HG03575 (cell line): Measurements from ENCODE around the gene TMED8.
"Not testable (repeated sequence)": the region's sequence is repeated elsewhere in the genome, so short reads cannot be mapped to it uniquely, and the experiment has no call there.

ENCODE experiments used
- ATAC-seq: cut with Tn5 transposase; IDR thresholded peaks from one replicate; pipeline ENCODE4 v1.9.1; 2021; ENCODE audit not compliant: unreplicated experiment, insufficient number of reproducible peaks, low FRiP score; ENCODE audit errors: extremely low read depth

Gene TMED8

GRCh38 chr14:77372304-77372841 lies 4.5 kb downstream of the TMED8 start:
- ATAC-seq, result no peak

- no peak for ATAC-seq
Observed at GRCh38 chr14:77369285-77369684, 7.6 kb downstream of the TMED8 start.

- ATAC-seq, result no peak
Observed at GRCh38 chr14:77364146-77364545, 12.7 kb downstream of the TMED8 start.

GRCh38 chr14:77359626-77360025 lies 17.3 kb downstream of the TMED8 start:
- no peak for ATAC-seq

- ATAC-seq, result no peak
Observed at GRCh38 chr14:77356899-77357298, 20.0 kb downstream of the TMED8 start.

- ATAC-seq, result no peak
Observed at GRCh38 chr14:77355811-77356210, 21.1 kb downstream of the TMED8 start.

- ATAC-seq, result no peak
Observed at GRCh38 chr14:77353469-77354141, 23.3 kb downstream of the TMED8 start.

GRCh38 chr14:77347751-77348150 lies 29.1 kb downstream of the TMED8 start:
- ATAC-seq, result no peak

- ATAC-seq, result no peak
Observed at GRCh38 chr14:77346495-77346894, 30.4 kb downstream of the TMED8 start.

- ATAC-seq, result no peak
Observed at GRCh38 chr14:77344377-77344996, 32.4 kb downstream of the TMED8 start.

- ATAC-seq, result no peak
Observed at GRCh38 chr14:77343662-77344061, 33.2 kb downstream of the TMED8 start.

GRCh38 chr14:77342726-77343397 lies 34.0 kb downstream of the TMED8 start:
- no peak for ATAC-seq

GRCh38 chr14:77340389-77340788 lies 36.5 kb downstream of the TMED8 start:
- ATAC-seq, result no peak

GRCh38 chr14:77339407-77339806 lies 37.5 kb downstream of the TMED8 start:
- no peak for ATAC-seq

- no peak for ATAC-seq
Observed at GRCh38 chr14:77338302-77338701, 38.6 kb downstream of the TMED8 start.

- ATAC-seq, result no peak
Observed at GRCh38 chr14:77337880-77338279, 39.0 kb downstream of the TMED8 start.

GRCh38 chr14:77337255-77337654 lies 39.6 kb downstream of the TMED8 start:
- not testable (repeated sequence) for ATAC-seq

- no peak for ATAC-seq
Observed at GRCh38 chr14:77335576-77335975, 41.3 kb downstream of the TMED8 start.

- ATAC-seq, result no peak
Observed at GRCh38 chr14:77329872-77330271, 47.0 kb downstream of the TMED8 start.

- no peak for ATAC-seq
Observed at GRCh38 chr14:77327111-77327510, 49.8 kb downstream of the TMED8 start.
